HG03060 (cell line): ENCODE measurements around the gene SLC25A21.

Experiments used
- ATAC-seq: cut with Tn5 transposase; IDR thresholded peaks from one replicate; pipeline ENCODE4 v1.9.1; 2021; ENCODE audit warnings: low read depth, moderate number of reproducible peaks; ENCODE audit not compliant: unreplicated experiment

SLC25A21 gene

GRCh38 chr14:37051153-37051552 is 121.3 kb downstream of the SLC25A21 start:
- no peak for ATAC-seq

- no peak for ATAC-seq
These were observed 123.7 kb downstream of the SLC25A21 start for GRCh38 chr14:37048666-37049071.

- no peak for ATAC-seq
These were observed 124.4 kb downstream of the SLC25A21 start for GRCh38 chr14:37047996-37048395.

GRCh38 chr14:37047226-37047625 is 125.2 kb downstream of the SLC25A21 start:
- no peak for ATAC-seq

GRCh38 chr14:37046815-37047214 is 125.6 kb downstream of the SLC25A21 start:
- no peak for ATAC-seq

- ATAC-seq = no peak
These were observed 126.9 kb downstream of the SLC25A21 start for GRCh38 chr14:37045340-37046061.

GRCh38 chr14:37037636-37038387 is 134.6 kb downstream of the SLC25A21 start:
- ATAC-seq = no peak

GRCh38 chr14:37036669-37037341 is 135.6 kb downstream of the SLC25A21 start:
- ATAC-seq = no peak

- ATAC-seq = no peak
These were observed 137.0 kb downstream of the SLC25A21 start for GRCh38 chr14:37035401-37035800.

- ATAC-seq = no peak
These were observed 137.8 kb downstream of the SLC25A21 start for GRCh38 chr14:37034410-37035285.

- no peak for ATAC-seq
These were observed 139.5 kb downstream of the SLC25A21 start for GRCh38 chr14:37032863-37033262.

- no peak for ATAC-seq
These were observed 145.1 kb downstream of the SLC25A21 start for GRCh38 chr14:37027188-37027824.

- no peak for ATAC-seq
These were observed 148.4 kb downstream of the SLC25A21 start for GRCh38 chr14:37023875-37024565.

- ATAC-seq = no peak
These were observed 151.0 kb downstream of the SLC25A21 start for GRCh38 chr14:37021390-37021789.

GRCh38 chr14:37019488-37019887 is 152.9 kb downstream of the SLC25A21 start:
- no peak for ATAC-seq

- no peak for ATAC-seq
These were observed 153.7 kb downstream of the SLC25A21 start for GRCh38 chr14:37018571-37019240.

GRCh38 chr14:37013078-37013477 is 159.3 kb downstream of the SLC25A21 start:
- ATAC-seq = no peak

GRCh38 chr14:36998686-36999085 is 173.7 kb downstream of the SLC25A21 start:
- no peak for ATAC-seq

GRCh38 chr14:36997843-36998242 is 174.6 kb downstream of the SLC25A21 start:
- ATAC-seq = no peak
